Neural progenitor cell (in vitro differentiated cells): ENCODE measurements around the gene EXOC4.

Experiments
- EZH2 ChIP-seq: fragments of 200-600 bp; sonication (generic); IDR thresholded peaks from 2 replicates; pipeline ENCODE4 v1.6.1; 2017; ENCODE audit warnings: antibody characterized with exemption, mild to moderate bottlenecking, moderate library complexity
- EZH2phosphoT487 ChIP-seq: fragments of 200-600 bp; sonication (generic); IDR thresholded peaks from 2 replicates; pipeline ENCODE4 v1.6.1; 2017; ENCODE audit warnings: antibody characterized with exemption
- TF ChIP-seq, protein P1 (sequence below): fragments of 200-600 bp; sonication (generic); IDR thresholded peaks from 2 replicates; pipeline ENCODE4 v1.5.1; 2017; ENCODE audit warnings: antibody characterized with exemption, mild to moderate bottlenecking

DNA sequence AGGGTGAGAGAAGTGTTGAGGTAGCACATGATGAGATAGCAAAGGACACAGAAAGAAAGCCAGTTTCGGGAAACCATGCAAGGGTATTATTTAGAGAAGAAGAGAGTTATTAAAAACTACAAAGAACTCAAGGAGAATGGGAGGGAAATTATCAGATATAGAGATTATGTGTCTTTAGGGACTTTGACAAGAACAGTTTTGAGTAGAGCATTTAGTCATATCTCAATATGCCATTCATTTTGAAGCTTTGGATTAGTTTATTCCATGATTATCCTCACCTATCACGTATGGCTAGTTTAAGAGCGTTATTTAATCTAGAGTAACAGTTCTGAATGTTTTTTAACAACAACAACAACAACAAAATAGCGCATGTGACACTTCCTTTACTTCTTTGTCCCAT is 409.4 kb downstream of the EXOC4 start:
- TF ChIP-seq, protein P1, sequence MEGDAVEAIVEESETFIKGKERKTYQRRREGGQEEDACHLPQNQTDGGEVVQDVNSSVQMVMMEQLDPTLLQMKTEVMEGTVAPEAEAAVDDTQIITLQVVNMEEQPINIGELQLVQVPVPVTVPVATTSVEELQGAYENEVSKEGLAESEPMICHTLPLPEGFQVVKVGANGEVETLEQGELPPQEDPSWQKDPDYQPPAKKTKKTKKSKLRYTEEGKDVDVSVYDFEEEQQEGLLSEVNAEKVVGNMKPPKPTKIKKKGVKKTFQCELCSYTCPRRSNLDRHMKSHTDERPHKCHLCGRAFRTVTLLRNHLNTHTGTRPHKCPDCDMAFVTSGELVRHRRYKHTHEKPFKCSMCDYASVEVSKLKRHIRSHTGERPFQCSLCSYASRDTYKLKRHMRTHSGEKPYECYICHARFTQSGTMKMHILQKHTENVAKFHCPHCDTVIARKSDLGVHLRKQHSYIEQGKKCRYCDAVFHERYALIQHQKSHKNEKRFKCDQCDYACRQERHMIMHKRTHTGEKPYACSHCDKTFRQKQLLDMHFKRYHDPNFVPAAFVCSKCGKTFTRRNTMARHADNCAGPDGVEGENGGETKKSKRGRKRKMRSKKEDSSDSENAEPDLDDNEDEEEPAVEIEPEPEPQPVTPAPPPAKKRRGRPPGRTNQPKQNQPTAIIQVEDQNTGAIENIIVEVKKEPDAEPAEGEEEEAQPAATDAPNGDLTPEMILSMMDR: no peak
- no peak for TF ChIP-seq EZH2phosphoT487
- TF ChIP-seq EZH2: no peak
